HFF-Myc (cell line): Measurements from ENCODE around the gene ESR2.
A peak's percentile ranks its signal among the peaks of the same experiment; 100 is the strongest.
"Not testable (repeated sequence)": the region's sequence is repeated elsewhere in the genome, so short reads cannot be mapped to it uniquely, and the experiment has no call there.

Experiments used
- DNase-seq: peaks from one replicate; pipeline ENCODE4 v3.0.0-alpha.2; 2011; ENCODE audit warnings: low read depth; ENCODE audit errors: extremely low read depth
- H3K4me3 ChIP-seq: replicated peaks from 2 replicates; pipeline ENCODE4 v1.5.1; 2011; ENCODE audit warnings: low read depth, mild to moderate bottlenecking, control low read depth, low read length
- CTCF ChIP-seq: IDR thresholded peaks from 2 replicates; pipeline ENCODE4 v1.5.1; 2012; ENCODE audit warnings: mild to moderate bottlenecking, low read depth, low read length, control low read depth; ENCODE audit errors: missing control alignments

The ESR2 gene

GRCh38 chr14:64060199-64060545 lies 234.0 kb downstream of the ESR2 start:
- TF ChIP-seq CTCF, result no peak
- DNase-seq, result no peak
- H3K4me3 ChIP-seq, result no peak overlapping the region

DNA sequence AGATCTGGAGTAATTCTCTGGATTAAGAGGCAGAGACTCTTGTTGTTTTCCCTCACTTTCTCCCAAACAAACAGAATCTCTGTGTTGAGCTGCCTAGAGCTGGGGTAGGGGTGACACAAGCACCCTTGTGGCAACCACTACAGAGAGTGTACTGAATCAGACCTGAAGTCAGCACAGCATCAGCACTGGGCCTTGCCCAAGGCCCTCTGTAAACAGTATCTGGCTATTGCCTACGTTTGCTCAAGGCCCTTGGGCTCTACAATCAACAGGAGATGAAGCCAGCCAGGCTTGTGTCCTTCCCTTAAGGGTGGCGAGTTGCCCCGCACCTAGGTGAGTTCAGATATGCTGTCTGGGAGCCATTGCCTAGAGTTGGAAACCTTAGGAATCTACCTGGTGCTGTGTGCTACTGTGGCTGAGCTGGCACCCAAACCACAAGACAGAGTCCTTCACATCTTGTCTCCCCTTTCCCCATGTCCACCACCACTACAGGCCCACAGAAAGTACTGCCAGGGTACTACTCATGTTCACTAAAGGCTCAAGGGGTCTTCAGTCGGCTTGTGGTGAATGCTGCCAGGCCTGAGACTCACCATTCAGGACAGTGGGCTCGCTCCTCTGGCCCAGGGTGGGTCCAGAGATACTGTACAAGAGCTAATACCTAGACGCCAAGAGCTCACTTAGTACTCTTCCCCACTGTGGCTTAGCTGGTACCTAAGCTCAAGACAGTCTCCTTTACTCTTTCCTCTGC lies 234.5 kb downstream of the ESR2 start:
- no peak for DNase-seq
- H3K4me3 ChIP-seq, result no peak overlapping the region
- no peak for TF ChIP-seq CTCF

DNA sequence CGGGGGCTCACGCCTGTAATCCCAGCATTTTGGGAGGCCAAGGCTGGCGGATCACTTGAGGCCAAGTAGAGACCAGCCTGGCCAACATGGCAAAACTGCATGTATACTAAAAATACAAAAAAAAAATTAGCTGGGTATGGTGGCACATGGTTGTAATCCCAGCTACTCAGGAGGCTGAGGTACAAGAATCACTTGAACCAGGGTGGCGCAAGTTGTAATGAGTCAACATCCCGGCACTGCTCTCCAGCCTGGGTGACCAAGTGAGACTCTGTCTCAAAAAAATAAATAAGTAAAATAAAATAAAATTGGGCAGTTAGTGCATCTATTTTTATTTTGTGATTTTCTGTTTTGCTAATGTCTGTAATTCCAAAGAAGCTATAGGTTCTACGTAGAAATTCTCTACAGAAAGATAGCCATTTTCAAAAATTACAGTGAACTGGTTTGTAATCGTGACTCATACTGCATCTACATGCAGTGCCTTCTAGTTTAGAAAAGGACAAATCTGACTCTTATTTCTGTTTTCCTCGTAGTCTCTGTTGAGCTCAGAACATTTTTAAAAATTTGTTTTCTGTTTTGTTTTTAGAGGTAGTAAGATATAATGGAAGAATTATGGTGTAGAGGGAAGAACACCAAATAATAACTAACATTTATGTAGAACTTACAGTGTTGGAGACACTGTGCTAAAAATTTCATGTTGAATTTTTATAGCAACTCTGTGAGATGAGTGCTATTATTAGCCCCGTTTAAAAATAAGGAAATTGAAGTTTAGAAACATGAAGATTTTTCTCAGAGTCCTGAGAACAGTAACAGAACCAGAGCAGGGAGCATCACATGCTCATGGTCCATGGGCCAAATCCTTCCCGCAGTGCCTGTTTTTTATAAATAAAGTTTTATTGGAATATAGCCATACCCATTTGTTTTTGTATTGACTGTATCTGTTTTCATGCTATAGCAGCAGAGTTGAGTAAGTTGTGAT lies 240.2 kb downstream of the ESR2 start:
- no peak for DNase-seq
- no peak for TF ChIP-seq CTCF
- no peak overlapping the region for H3K4me3 ChIP-seq

DNA sequence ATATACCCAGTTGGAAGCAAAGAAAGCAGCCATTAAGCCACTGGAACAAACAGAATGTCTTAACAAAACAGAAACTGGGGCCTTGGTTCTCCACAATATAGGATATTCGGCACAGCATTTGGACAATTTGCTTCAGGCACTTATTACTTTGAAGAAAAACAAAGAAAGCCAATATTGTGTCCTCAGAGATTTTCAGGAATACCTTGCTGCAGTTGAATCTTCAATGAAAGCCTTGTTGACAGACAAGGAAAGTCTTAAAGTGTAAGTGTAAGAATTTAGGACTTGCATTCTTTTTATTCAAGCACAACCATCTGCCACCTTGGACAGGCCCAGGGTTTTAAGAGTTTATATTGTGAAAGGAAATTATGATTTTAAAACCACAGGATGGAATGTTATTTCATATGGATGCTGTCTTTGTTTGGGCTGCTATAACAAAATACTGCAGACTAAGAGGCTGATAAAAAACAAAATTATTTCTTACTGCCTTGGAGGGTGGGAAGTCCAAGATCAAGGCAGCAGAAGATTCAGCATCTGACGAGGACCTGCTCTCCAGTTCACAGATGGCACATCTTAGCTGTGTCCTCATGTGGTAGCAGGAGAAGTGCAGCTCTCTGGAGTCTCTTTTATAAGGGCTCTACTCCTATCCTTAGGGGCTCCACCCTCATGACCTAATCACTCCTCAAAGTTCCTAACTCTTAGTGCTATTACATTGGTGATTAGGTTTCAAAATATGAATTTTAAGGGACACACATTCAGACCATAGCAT lies 244.4 kb downstream of the ESR2 start:
- DNase-seq, result no peak
- TF ChIP-seq CTCF, result no peak
- no peak overlapping the region for H3K4me3 ChIP-seq

- no peak overlapping the region for H3K4me3 ChIP-seq
- DNase-seq, result no peak
- TF ChIP-seq CTCF, result no peak
Observed at GRCh38 chr14:64045091-64045490, 249.1 kb downstream of the ESR2 start.

DNA sequence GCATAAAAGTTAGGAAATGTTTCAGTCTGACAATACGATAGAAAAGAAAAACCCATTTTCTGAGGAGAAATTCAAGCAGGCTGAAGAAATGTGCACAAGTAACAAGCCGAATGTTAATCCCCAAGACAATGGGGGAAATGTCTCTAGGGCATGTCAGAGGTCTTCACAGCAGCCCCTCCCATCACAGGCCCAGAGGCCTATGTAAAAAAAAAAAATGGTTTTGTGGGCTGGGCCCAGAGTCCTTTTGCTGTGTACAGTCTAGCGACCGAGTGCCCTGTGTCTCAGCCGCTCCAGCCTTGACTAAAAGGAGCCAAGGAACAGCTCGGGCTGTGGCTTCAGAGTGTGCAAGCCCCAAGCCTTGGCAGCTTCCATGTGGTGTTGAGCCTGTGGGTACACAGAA lies 250.9 kb downstream of the ESR2 start:
- not testable (repeated sequence) for H3K4me3 ChIP-seq, DNase-seq

DNA sequence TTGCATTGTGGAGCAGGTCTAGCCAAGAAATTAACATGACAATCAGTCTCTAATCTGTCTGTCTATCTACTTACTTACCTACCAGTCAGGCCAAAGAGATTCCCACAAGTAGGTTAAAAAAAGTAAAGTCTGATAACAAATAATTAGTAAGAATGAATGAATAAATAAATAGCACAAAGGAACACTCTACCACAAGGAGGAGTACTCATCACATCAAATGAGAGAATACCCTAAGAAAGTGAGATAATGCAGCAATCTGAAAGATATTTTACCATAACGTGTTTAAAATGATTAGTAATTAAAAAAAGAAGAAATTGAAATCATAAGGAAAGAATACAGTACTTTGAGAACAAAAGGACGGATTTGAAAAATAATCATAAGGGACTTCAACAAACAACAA lies 254.1 kb downstream of the ESR2 start:
- no peak for DNase-seq
- H3K4me3 ChIP-seq, result no peak overlapping the region
- peak; percentile 9 for TF ChIP-seq CTCF
